ENCODE measurements around the gene PBRM1. TPM values are rescaled to one million over a fixed set of nuclear protein-coding genes. Genes with fewer than 3 reads are reported as not detected.

The PBRM1 gene
- total RNA-seq, 1 donor from 2014 or later, result 78.3 TPM

DNA sequence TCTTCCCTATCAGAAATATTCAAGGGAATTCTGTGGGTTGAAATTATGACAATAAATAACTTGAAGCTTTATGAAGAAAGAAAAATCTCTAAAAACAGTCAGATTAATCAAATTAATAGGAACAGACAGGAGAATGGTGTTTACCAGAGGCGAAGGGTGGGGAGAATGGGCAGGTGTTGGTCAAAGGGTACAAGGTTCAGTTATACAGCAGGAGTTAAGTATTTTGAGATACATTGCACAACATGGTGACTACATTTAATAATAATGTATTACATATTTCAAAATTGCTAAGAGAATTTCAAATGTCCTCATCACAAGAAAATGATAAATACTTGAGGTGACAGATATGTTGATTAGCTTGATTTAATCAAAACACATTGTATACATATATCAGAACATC lies 38.8 kb upstream of the PBRM1 start:
- Mint-ChIP-seq H3K9me3 (ENCODE audit: unreplicated experiment) (peaks cover 9% of the 10 kb centered on the region), H3K36me3 (ENCODE audit: unreplicated experiment) (peaks cover 34% of the 10 kb centered on the region), H3K4me3 (ENCODE audit: unreplicated experiment) (no peak overlapping the region), H3K27me3 (ENCODE audit: unreplicated experiment) (no peaks in the 10 kb centered on the region), H3K4me1 (ENCODE audit: unreplicated experiment) (no peaks in the 10 kb centered on the region), H3K27ac (ENCODE audit: unreplicated experiment) (no peak overlapping the region)
- DNase-seq (ENCODE audit: extremely low spot score, unreplicated experiment), result no peak
- TF ChIP-seq, protein P1, sequence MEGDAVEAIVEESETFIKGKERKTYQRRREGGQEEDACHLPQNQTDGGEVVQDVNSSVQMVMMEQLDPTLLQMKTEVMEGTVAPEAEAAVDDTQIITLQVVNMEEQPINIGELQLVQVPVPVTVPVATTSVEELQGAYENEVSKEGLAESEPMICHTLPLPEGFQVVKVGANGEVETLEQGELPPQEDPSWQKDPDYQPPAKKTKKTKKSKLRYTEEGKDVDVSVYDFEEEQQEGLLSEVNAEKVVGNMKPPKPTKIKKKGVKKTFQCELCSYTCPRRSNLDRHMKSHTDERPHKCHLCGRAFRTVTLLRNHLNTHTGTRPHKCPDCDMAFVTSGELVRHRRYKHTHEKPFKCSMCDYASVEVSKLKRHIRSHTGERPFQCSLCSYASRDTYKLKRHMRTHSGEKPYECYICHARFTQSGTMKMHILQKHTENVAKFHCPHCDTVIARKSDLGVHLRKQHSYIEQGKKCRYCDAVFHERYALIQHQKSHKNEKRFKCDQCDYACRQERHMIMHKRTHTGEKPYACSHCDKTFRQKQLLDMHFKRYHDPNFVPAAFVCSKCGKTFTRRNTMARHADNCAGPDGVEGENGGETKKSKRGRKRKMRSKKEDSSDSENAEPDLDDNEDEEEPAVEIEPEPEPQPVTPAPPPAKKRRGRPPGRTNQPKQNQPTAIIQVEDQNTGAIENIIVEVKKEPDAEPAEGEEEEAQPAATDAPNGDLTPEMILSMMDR (IDR thresholded peaks at IDR 0.05), result no peak

DNA sequence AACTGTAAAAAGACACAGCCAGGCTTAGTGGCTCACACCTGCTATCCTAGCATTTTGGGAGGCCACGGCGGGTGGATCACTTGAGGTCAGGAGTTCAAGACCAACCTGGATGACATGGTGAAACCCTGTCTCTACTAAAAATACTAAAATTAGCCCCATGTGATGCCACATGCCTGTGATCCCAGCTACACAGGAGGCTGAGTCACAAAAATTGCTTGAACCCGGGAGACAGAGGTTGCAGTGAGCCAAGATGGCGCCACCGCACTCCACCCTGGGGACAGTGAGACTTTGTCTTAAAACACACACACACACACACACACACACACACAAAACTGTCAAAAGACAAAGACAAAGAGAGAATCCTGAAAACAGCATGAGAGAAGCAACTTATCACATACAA lies 38.2 kb upstream of the PBRM1 start:
- Mint-ChIP-seq H3K4me3 (ENCODE audit: unreplicated experiment) (no peak overlapping the region), H3K27me3 (ENCODE audit: unreplicated experiment) (no peaks in the 10 kb centered on the region), H3K27ac (ENCODE audit: unreplicated experiment) (no peak overlapping the region), H3K36me3 (ENCODE audit: unreplicated experiment) (peaks cover 34% of the 10 kb centered on the region), H3K4me1 (ENCODE audit: unreplicated experiment) (no peaks in the 10 kb centered on the region), H3K9me3 (ENCODE audit: unreplicated experiment) (peaks cover 6% of the 10 kb centered on the region)
- DNase-seq (ENCODE audit: extremely low spot score, unreplicated experiment), result peak; percentile 64
- TF ChIP-seq, protein P1 (IDR thresholded peaks at IDR 0.05), result no peak

DNA sequence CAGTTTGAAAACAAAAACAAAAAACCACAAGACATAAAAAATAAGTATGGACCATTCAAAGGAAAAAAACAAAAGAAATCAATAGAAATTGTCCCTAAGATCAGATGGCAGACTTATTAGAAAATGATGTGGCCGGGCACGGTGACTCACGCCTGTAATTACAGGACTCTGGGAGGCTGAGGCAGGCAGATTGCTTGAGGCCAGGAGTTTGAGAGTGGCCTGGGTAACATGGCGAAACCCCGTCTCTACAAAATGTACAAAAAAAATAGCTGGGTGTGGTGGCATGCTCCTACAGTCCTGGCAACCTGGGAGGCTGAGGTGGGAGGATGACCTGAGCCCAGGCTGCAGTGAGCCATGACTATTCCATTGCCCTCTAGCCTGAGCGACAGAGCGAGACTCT lies 36.8 kb upstream of the PBRM1 start:
- no peaks in the 10 kb centered on the region for H3K27me3 Mint-ChIP-seq (ENCODE audit: unreplicated experiment)
- H3K27ac Mint-ChIP-seq (ENCODE audit: unreplicated experiment), result no peak overlapping the region
- no peak overlapping the region for H3K4me3 Mint-ChIP-seq (ENCODE audit: unreplicated experiment)
- TF ChIP-seq, protein P1 (IDR thresholded peaks at IDR 0.05), result no peak
- peaks cover 4% of the 10 kb centered on the region for H3K9me3 Mint-ChIP-seq (ENCODE audit: unreplicated experiment)
- no peaks in the 10 kb centered on the region for H3K4me1 Mint-ChIP-seq (ENCODE audit: unreplicated experiment)
- peaks cover 27% of the 10 kb centered on the region for H3K36me3 Mint-ChIP-seq (ENCODE audit: unreplicated experiment)
- DNase-seq (ENCODE audit: extremely low spot score, unreplicated experiment), result peak; percentile 36

DNA sequence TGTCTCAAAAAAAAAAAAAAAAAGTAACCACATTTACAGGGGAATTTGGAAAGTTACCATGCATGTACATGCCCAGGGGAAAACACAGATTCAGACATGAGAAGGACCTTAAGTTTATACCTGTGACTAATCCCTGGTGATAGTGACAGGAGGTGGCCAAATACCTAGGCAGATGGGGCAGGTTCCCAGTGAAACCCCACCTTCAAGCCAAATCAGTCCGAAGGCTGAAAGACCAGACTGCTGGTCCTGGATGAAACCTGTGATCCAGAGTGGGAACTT lies 36.0 kb upstream of the PBRM1 start:
- peak; percentile 25 for DNase-seq (ENCODE audit: extremely low spot score, unreplicated experiment)
- H3K27ac Mint-ChIP-seq (ENCODE audit: unreplicated experiment), result no peak overlapping the region
- no peaks in the 10 kb centered on the region for H3K4me1 Mint-ChIP-seq (ENCODE audit: unreplicated experiment)
- no peak overlapping the region for H3K4me3 Mint-ChIP-seq (ENCODE audit: unreplicated experiment)
- H3K27me3 Mint-ChIP-seq (ENCODE audit: unreplicated experiment), result no peaks in the 10 kb centered on the region
- H3K36me3 Mint-ChIP-seq (ENCODE audit: unreplicated experiment), result peaks cover 26% of the 10 kb centered on the region
- TF ChIP-seq, protein P1 (IDR thresholded peaks at IDR 0.05), result no peak
- H3K9me3 Mint-ChIP-seq (ENCODE audit: unreplicated experiment), result peaks cover 4% of the 10 kb centered on the region

DNA sequence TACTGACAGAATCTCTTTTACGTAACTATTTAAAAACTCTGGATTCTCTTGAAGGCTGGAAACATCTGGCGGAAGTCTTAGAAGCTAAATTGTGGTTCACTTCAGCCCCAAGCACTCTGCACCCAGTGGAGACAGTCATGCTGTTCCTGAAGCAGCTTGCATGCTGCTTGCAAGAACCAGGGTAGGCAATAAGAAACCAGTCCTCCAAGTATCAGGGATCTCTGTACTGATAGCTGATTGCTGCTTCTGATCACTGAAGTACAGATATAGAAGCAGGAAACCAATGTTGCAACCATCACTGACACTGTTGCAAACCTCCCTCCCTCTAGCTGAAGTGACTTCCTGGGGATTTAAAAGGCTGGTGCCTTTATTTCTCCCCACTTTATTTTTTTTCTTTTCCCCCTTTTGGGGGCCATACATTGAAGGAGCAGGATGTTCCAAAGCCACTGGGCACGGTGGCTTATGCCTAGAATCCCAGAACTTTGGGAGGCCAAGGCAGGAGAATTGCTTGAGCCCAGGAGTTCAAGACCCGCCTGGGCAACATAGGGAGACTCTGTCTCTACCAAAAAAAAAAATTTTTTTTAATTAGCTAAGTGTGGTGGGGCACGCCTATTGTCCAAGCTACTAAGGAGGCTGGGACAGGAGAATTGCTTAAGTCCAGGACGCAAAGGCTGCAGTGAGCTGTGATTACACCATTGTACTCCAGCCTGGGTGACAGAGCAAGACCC lies 35.5 kb upstream of the PBRM1 start:
- Mint-ChIP-seq H3K4me3 (ENCODE audit: unreplicated experiment) (no peak overlapping the region), H3K36me3 (ENCODE audit: unreplicated experiment) (peaks cover 29% of the 10 kb centered on the region), H3K4me1 (ENCODE audit: unreplicated experiment) (no peaks in the 10 kb centered on the region), H3K27me3 (ENCODE audit: unreplicated experiment) (no peaks in the 10 kb centered on the region), H3K27ac (ENCODE audit: unreplicated experiment) (no peak overlapping the region), H3K9me3 (ENCODE audit: unreplicated experiment) (peaks cover 4% of the 10 kb centered on the region)
- TF ChIP-seq, protein P1 (IDR thresholded peaks at IDR 0.05), result no peak
- DNase-seq (ENCODE audit: extremely low spot score, unreplicated experiment), result peak; percentile 23
